HepG2 (cell line): ENCODE measurements around the gene NFS1. TPM values are rescaled to one million over a fixed set of nuclear protein-coding genes. Genes with fewer than 3 reads are reported as not detected.

Experiments used
- DR1 ChIP-seq: sonication (generic); formaldehyde crosslinking; IDR thresholded peaks from 2 replicates; pipeline ENCODE4 v1.8.0; 2021; ENCODE audit warnings: mild to moderate bottlenecking, missing genetic modification reagents, inconsistent platforms
- FOSL1 ChIP-seq: sonication (generic); formaldehyde crosslinking; IDR thresholded peaks from 2 replicates; pipeline ENCODE4 v1.9.0; 2021; ENCODE audit warnings: missing genetic modification reagents, borderline replicate concordance
- GPN1 ChIP-seq: sonication (generic); formaldehyde crosslinking; IDR thresholded peaks from 2 replicates; pipeline ENCODE4 v1.5.1; 2020; ENCODE audit warnings: missing genetic modification reagents, borderline replicate concordance
- GTF2F1 ChIP-seq: fragments of 150-350 bp; IDR thresholded peaks from 2 replicates; pipeline ENCODE4 v1.6.1; 2014; ENCODE audit warnings: low read length
- MAFK ChIP-seq, 2 experiments: IDR thresholded peaks in 1 of 2; conservative IDR thresholded peaks in 1 of 2; 2 replicates each; pipeline ENCODE4 v1.6.1; 2011; ENCODE audit warnings: improper control_type of control experiment in 2 of 2, low read length in 2 of 2
- NAIF1 ChIP-seq: sonication (generic); formaldehyde crosslinking; IDR thresholded peaks from 2 replicates; pipeline ENCODE4 v1.5.0; 2020; ENCODE audit warnings: mild to moderate bottlenecking, missing genetic modification reagents, borderline replicate concordance
- PCBP1 ChIP-seq: fragments of 200-400 bp; formaldehyde crosslinking; IDR thresholded peaks from 2 replicates; pipeline ENCODE4 v1.6.1; 2017; ENCODE audit warnings: mild to moderate bottlenecking, low read depth, low read length, borderline replicate concordance
- RERE ChIP-seq: IDR thresholded peaks from 2 replicates; pipeline ENCODE4 v1.6.1; 2016; ENCODE audit warnings: low read depth, missing genetic modification reagents, missing compliant biosample characterization
- ZBTB1 ChIP-seq: sonication (generic); formaldehyde crosslinking; IDR thresholded peaks from 2 replicates; pipeline ENCODE4 v1.4.0; 2020; ENCODE audit warnings: missing genetic modification reagents, borderline replicate concordance
- ZBTB40 ChIP-seq, 2 experiments: fragments of 450-650 bp in 1 of 2; sonication (generic) in 1 of 2; formaldehyde crosslinking in 1 of 2; IDR thresholded peaks; 2 replicates each; pipeline versions ENCODE4 v1.6.1 to v1.8.0; 2016 to 2022; ENCODE audit warnings: antibody characterized with exemption in 1 of 2, mild to moderate bottlenecking in 1 of 2, missing genetic modification reagents in 1 of 2
- ZNF17 ChIP-seq: sonication (generic); formaldehyde crosslinking; IDR thresholded peaks from 2 replicates; pipeline ENCODE4 v1.5.0; 2020; ENCODE audit warnings: mild to moderate bottlenecking, missing genetic modification reagents
- ZNF556 ChIP-seq: sonication (generic); formaldehyde crosslinking; IDR thresholded peaks from 2 replicates; pipeline ENCODE4 v1.4.0; 2020; ENCODE audit warnings: mild to moderate bottlenecking, missing genetic modification reagents, borderline replicate concordance
- ZNF674 ChIP-seq: sonication (generic); formaldehyde crosslinking; IDR thresholded peaks from 2 replicates; pipeline ENCODE4 v1.5.0; 2020; ENCODE audit warnings: low read depth, mild to moderate bottlenecking, missing genetic modification reagents
- ZNF713 ChIP-seq: sonication (generic); formaldehyde crosslinking; IDR thresholded peaks from 2 replicates; pipeline ENCODE4 v1.4.0; 2020; ENCODE audit warnings: mild to moderate bottlenecking, missing genetic modification reagents
- polyA plus RNA-seq, 8 experiments: library from polyadenylated mRNA; depleted of rRNA in 3 of 8; stranded (reverse) in 7 of 8; unstranded in 1 of 8; fragments of >200 nt; fragmentation: Illumina TruSeq in 4 of 8; extraction: Trizol in 4 of 8; gene quantifications; 2 replicates each; pipeline versions ENCODE4 v1.2.1 to v1.2.3, GENCODE V29; 2011 to 2016; ENCODE audit warnings: low read depth in 4 of 8, missing spikeins in 1 of 8, mixed read lengths in 1 of 8; ENCODE audit not compliant: insufficient read depth in 1 of 8
- total RNA-seq, 5 experiments: library from RNA; depleted of rRNA; stranded (reverse); fragments of >200 nt; fragmentation: Illumina TruSeq; extraction: Trizol; gene quantifications; 2 replicates each; pipeline ENCODE4 v1.2.3, GENCODE V29; 2016; ENCODE audit warnings: low read depth in 1 of 5

Gene NFS1
- total and polyA plus RNA-seq, 2 of the 13 experiments (the other 11 are each of a cell fraction or from before 2014, with no cell fraction given), result 65.9 to 88.1 TPM

GRCh38 chr20:35702051-35702823, 3.1 kb upstream of the NFS1 start (continued):
- TF ChIP-seq RERE (CRISPR knock-in tag) (no peak), ZBTB1 (CRISPR knock-in tag) (no peak), NAIF1 (CRISPR knock-in tag) (no peak), ZNF17 (CRISPR knock-in tag) (no peak), GPN1 (CRISPR knock-in tag) (no peak), PCBP1 (no peak), ZNF713 (CRISPR knock-in tag) (no peak), MAFK (conservative IDR thresholded peaks at IDR 0.05 in 1 of 2, IDR thresholded peaks at IDR 0.05 in 1 of 2; ENCODE audit: low read length in 2 of 2) (peak; percentile 81), DR1 (peak; percentile 25; the same call in 1 of the 2 replicates), GTF2F1 (no peak), ZNF674 (CRISPR knock-in tag) (no peak), ZNF556 (CRISPR knock-in tag) (no peak), ZBTB40 (IDR thresholded peaks at IDR 0.05) (no peak), ZBTB40 (CRISPR knock-in tag; IDR thresholded peaks at IDR 0.05) (no peak), FOSL1 (CRISPR knock-in tag) (no peak)
